GM21423 (cell line): ENCODE data around the gene FILIP1.

ENCODE experiments used
- ATAC-seq: cut with Tn5 transposase; IDR thresholded peaks from one replicate; pipeline ENCODE4 v1.9.1; 2021; ENCODE audit warnings: mild to moderate bottlenecking, moderate library complexity; ENCODE audit not compliant: unreplicated experiment

The FILIP1 gene

GRCh38 chr6:75299801-75300530, 193.6 kb downstream of the FILIP1 start:
- ATAC-seq, result no peak

GRCh38 chr6:75296811-75297779, 196.5 kb downstream of the FILIP1 start:
- peak; percentile 77 for ATAC-seq

GRCh38 chr6:75292555-75292954, 201.0 kb downstream of the FILIP1 start:
- no peak for ATAC-seq

GRCh38 chr6:75291744-75292143, 201.9 kb downstream of the FILIP1 start:
- ATAC-seq, result no peak

- ATAC-seq, result no peak
These were observed 202.3 kb downstream of the FILIP1 start for GRCh38 chr6:75291331-75291730.

- no peak for ATAC-seq
These were observed 203.3 kb downstream of the FILIP1 start for GRCh38 chr6:75290136-75290945.

- ATAC-seq, result no peak
These were observed 205.6 kb downstream of the FILIP1 start for GRCh38 chr6:75288023-75288422.

- ATAC-seq, result no peak
These were observed 206.2 kb downstream of the FILIP1 start for GRCh38 chr6:75287424-75287823.

- ATAC-seq, result no peak
These were observed 206.6 kb downstream of the FILIP1 start for GRCh38 chr6:75286955-75287354.

GRCh38 chr6:75285283-75285639, 208.3 kb downstream of the FILIP1 start:
- peak; percentile 9 for ATAC-seq

GRCh38 chr6:75284632-75285282, 208.8 kb downstream of the FILIP1 start, which contains the start of gene TMEM30A:
TSS of gene TMEM30A (minus strand) at chr6:75284792. CDS start at chr6:75284638, 154 bp downstream.
- peak; percentile 91 for ATAC-seq

- peak; percentile 3 for ATAC-seq
These were observed 209.5 kb downstream of the FILIP1 start for GRCh38 chr6:75283907-75284631.

GRCh38 chr6:75282706-75283105, 210.9 kb downstream of the FILIP1 start:
- no peak for ATAC-seq

- ATAC-seq, result no peak
These were observed 211.9 kb downstream of the FILIP1 start for GRCh38 chr6:75281653-75282052.

- no peak for ATAC-seq
These were observed 213.3 kb downstream of the FILIP1 start for GRCh38 chr6:75280131-75280855.

GRCh38 chr6:75279418-75279817, 214.2 kb downstream of the FILIP1 start:
- ATAC-seq, result no peak

- ATAC-seq, result no peak
These were observed 215.0 kb downstream of the FILIP1 start for GRCh38 chr6:75278474-75279077.

- no peak for ATAC-seq
These were observed 218.5 kb downstream of the FILIP1 start for GRCh38 chr6:75275067-75275466.

GRCh38 chr6:75273009-75273408, 220.6 kb downstream of the FILIP1 start:
- ATAC-seq, result no peak
